Right lobe of liver (tissue), 6 donors: ENCODE measurements around the gene ANKRD33B. TPM values are rescaled to one million over a fixed set of nuclear protein-coding genes. Genes with fewer than 3 reads are reported as not detected.
A peak's percentile ranks its signal among the peaks of the same experiment; 100 is the strongest.
"Not testable (repeated sequence)": the region's sequence is repeated elsewhere in the genome, so short reads cannot be mapped to it uniquely, and the experiment has no call there.

Source experiments
- ATAC-seq, 4 donors: fragments of 200-7000 bp; cut with Tn5 transposase; one replicate each; pipeline ENCODE4 v1.9.1; 2020; ENCODE audit warnings: mild to moderate bottlenecking in 4 of 4, moderate library complexity in 4 of 4
- DNase-seq, 3 donors: peaks; one replicate each; pipeline ENCODE4 v3.0.0-alpha.2; 2020
- H3K27ac ChIP-seq, 3 donors: fragments of 200-600 bp; one replicate each; pipeline ENCODE4 v1.8.0; 2022
- H3K27me3 ChIP-seq, 2 donors: fragments of 200-600 bp; one replicate each; pipeline ENCODE4 v1.8.0; 2022
- H3K36me3 ChIP-seq, 4 donors: fragments of 200-600 bp; sonication (generic) in 1 of 4; one replicate each; pipeline versions ENCODE4 v1.5.1 to v1.8.0; 2017 to 2022; ENCODE audit warnings: control low read depth in 1 of 4
- H3K4me1 ChIP-seq, 4 donors: fragments of 200-600 bp; sonication (generic) in 1 of 4; one replicate each; pipeline versions ENCODE4 v1.5.1 to v1.8.0; 2017 to 2022; ENCODE audit warnings: control low read depth in 1 of 4
- H3K4me3 ChIP-seq, 3 donors: fragments of 200-600 bp; one replicate each; pipeline ENCODE4 v1.8.0; 2022
- H3K9me3 ChIP-seq, 4 donors: fragments of 200-600 bp; sonication (generic) in 1 of 4; one replicate each; pipeline versions ENCODE4 v1.5.1 to v1.8.0; 2017 to 2022; ENCODE audit warnings: control low read depth in 1 of 4
- CTCF ChIP-seq, 4 donors: fragments of 200-600 bp in 3 of 4; fragments of 450-650 bp in 1 of 4; IDR thresholded peaks; one replicate each; pipeline versions ENCODE4 v1.5.1 to v1.8.0; 2016 to 2022; ENCODE audit warnings: antibody characterized with exemption in 4 of 4, mild to moderate bottlenecking in 2 of 4
- POLR2A ChIP-seq: fragments of 450-650 bp; IDR thresholded peaks from one replicate; pipeline ENCODE4 v1.6.1; 2017; ENCODE audit warnings: antibody characterized with exemption, mild to moderate bottlenecking
- WGBS: methylation state at CpG from one replicate; pipeline ENCODE4 v1.1.6; 2018; ENCODE audit warnings: low coverage, low lambda C conversion rate; ENCODE audit not compliant: insufficient coverage; ENCODE audit errors: missing lambda C conversion rate; 5-methylcytosine and 5-hydroxymethylcytosine counted together
- intact Hi-C, 2 donors: fragments of 100-400 bp; cut with DNase I; formaldehyde crosslinking; loops; one replicate each; pipeline versions ENCODE4 v1.11.2 to v1.14.1; 2022
- total RNA-seq, 6 experiments: library from RNA; depleted of rRNA in 2 of 6; stranded (reverse); fragments of >200 nt in 2 of 6; fragmentation: NEBNext Ultra II Directional in 3 of 6; extraction: Animal tissue kit (Norgen Biotek cat#: 25700) in 3 of 6; gene quantifications; one replicate each; pipeline versions ENCODE4 v1.1.0 to v1.2.4, GENCODE V29; 2016 to 2023
- donor health status: DM: no; HTN: yes; CAD: no.
- donor health status: DM: no; HTN: no; CAD: no.
- donor health status: DM: no; HTN: no; CAD: no.
- donor health status: DM: no; HTN: yes; CAD: no.
- donor health status: DM: no; HTN: yes; CAD: no.

ANKRD33B gene
- total RNA-seq, 6 experiments from 2014 or later: 0.16 to 1.3 (median 0.29) TPM

- no peak for DNase-seq
- ATAC-seq: no peak
- Histone ChIP-seq H3K9me3 (no peaks in the 10 kb centered on the region), H3K4me3 (no peak overlapping the region), H3K4me1 (peaks cover 0 to 8% (median 0%) of the 10 kb centered on the region in 4 donors), H3K36me3 (no peaks in the 10 kb centered on the region), H3K27me3 (no peaks in the 10 kb centered on the region), H3K27ac (no peak overlapping the region)
- WGBS: 94% methylated on average over 9 of the region's 13 CpGs
- TF ChIP-seq CTCF (IDR thresholded peaks at IDR 0.05) (no peak), POLR2A (no peak)
- intact Hi-C loops: no loop called here
Measured at GRCh38 chr5:10661401-10661800, 97.5 kb downstream of the ANKRD33B start.

- TF ChIP-seq CTCF (IDR thresholded peaks at IDR 0.05) (no peak), POLR2A (no peak)
- intact Hi-C loops: no loop called here
- no peaks in the 10 kb centered on the region for H3K36me3 ChIP-seq
- no peak for DNase-seq
- H3K27me3 ChIP-seq: no peaks in the 10 kb centered on the region
- WGBS: no CpG with 5 or more reads among the region's 11 CpGs
- H3K9me3 ChIP-seq: no peaks in the 10 kb centered on the region
- ATAC-seq: no peak
- no peak overlapping the region for H3K27ac ChIP-seq
- H3K4me3 ChIP-seq: no peak overlapping the region
- peaks cover 0 to 8% (median 0%) of the 10 kb centered on the region in 4 donors for H3K4me1 ChIP-seq
Measured at GRCh38 chr5:10662083-10662482, 98.2 kb downstream of the ANKRD33B start.

- H3K27ac ChIP-seq: peak overlapping the region in 2 of 3 donors; percentile 34 to 58
- 80% methylated on average over 7 of the region's 10 CpGs for WGBS
- no peak overlapping the region for H3K4me3 ChIP-seq
- no peak for ATAC-seq
- no peaks in the 10 kb centered on the region for H3K9me3 ChIP-seq
- TF ChIP-seq CTCF (IDR thresholded peaks at IDR 0.05) (no peak), POLR2A (no peak)
- no peaks in the 10 kb centered on the region for H3K27me3 ChIP-seq
- DNase-seq: no peak
- intact Hi-C loops: no loop called here
- H3K4me1 ChIP-seq: peaks cover 0 to 8% (median 0%) of the 10 kb centered on the region in 4 donors
- no peaks in the 10 kb centered on the region for H3K36me3 ChIP-seq
Measured at GRCh38 chr5:10662661-10663488, 99.0 kb downstream of the ANKRD33B start.

- Histone ChIP-seq H3K36me3 (no peaks in the 10 kb centered on the region), H3K4me1 (peaks cover 0 to 8% (median 0%) of the 10 kb centered on the region in 4 donors), H3K27ac (peak overlapping the region in 2 of 3 donors; percentile 34 to 58), H3K4me3 (no peak overlapping the region), H3K9me3 (no peaks in the 10 kb centered on the region), H3K27me3 (no peaks in the 10 kb centered on the region)
- ATAC-seq: peak; percentile 66 to 94 (median 89)
- peak in 2 of 3 donors; percentile 66 to 85 for DNase-seq
- WGBS: 23% methylated on average over 7 of the region's 13 CpGs
- TF ChIP-seq CTCF (IDR thresholded peaks at IDR 0.05) (no peak), POLR2A (peak; percentile 54)
- intact Hi-C loops: no loop called here
Measured at GRCh38 chr5:10663489-10664179, 99.8 kb downstream of the ANKRD33B start.

- H3K4me3 ChIP-seq, H3K27me3 ChIP-seq, H3K9me3 ChIP-seq, intact Hi-C loops, H3K4me1 ChIP-seq, H3K36me3 ChIP-seq, DNase-seq: not testable (repeated sequence)
- 40% methylated on average over 1 of the region's 6 CpGs for WGBS
- peak overlapping the region in 1 of 3 donors; percentile 58 for H3K27ac ChIP-seq
- peak in 2 of 4 donors; percentile 12 to 22 for ATAC-seq
Measured at GRCh38 chr5:10664180-10664769, 100.4 kb downstream of the ANKRD33B start.
